ENCODE measurements around the gene ACLY. TPM values are rescaled to one million over a fixed set of nuclear protein-coding genes. Genes with fewer than 3 reads are reported as not detected.

ACLY gene
- total and polyA plus RNA-seq, 2 experiments from 2014 or later, result 119 to 439 TPM

GRCh38 chr17:41894791-41895331 is 23.9 kb downstream of the ACLY start (continued):
- TF ChIP-seq, protein P1, sequence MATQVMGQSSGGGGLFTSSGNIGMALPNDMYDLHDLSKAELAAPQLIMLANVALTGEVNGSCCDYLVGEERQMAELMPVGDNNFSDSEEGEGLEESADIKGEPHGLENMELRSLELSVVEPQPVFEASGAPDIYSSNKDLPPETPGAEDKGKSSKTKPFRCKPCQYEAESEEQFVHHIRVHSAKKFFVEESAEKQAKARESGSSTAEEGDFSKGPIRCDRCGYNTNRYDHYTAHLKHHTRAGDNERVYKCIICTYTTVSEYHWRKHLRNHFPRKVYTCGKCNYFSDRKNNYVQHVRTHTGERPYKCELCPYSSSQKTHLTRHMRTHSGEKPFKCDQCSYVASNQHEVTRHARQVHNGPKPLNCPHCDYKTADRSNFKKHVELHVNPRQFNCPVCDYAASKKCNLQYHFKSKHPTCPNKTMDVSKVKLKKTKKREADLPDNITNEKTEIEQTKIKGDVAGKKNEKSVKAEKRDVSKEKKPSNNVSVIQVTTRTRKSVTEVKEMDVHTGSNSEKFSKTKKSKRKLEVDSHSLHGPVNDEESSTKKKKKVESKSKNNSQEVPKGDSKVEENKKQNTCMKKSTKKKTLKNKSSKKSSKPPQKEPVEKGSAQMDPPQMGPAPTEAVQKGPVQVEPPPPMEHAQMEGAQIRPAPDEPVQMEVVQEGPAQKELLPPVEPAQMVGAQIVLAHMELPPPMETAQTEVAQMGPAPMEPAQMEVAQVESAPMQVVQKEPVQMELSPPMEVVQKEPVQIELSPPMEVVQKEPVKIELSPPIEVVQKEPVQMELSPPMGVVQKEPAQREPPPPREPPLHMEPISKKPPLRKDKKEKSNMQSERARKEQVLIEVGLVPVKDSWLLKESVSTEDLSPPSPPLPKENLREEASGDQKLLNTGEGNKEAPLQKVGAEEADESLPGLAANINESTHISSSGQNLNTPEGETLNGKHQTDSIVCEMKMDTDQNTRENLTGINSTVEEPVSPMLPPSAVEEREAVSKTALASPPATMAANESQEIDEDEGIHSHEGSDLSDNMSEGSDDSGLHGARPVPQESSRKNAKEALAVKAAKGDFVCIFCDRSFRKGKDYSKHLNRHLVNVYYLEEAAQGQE (IDR thresholded peaks at IDR 0.05; ENCODE audit: unreplicated experiment), result no peak
- no peak for TF ChIP-seq ZNF331 (CRISPR knock-in tag; IDR thresholded peaks at IDR 0.05; ENCODE audit: low read depth)
- TF ChIP-seq STAT1 (IDR thresholded peaks at IDR 0.05; ENCODE audit: unreplicated experiment), result no peak
- TF ChIP-seq ZNF114 (CRISPR knock-in tag; IDR thresholded peaks at IDR 0.05), result no peak
- TF ChIP-seq POLR2AphosphoS5 (IDR thresholded peaks at IDR 0.05; ENCODE audit: low read depth), result no peak
- no peak for TF ChIP-seq EZH2 (IDR thresholded peaks at IDR 0.05; ENCODE audit: low read depth, unreplicated experiment)
- TF ChIP-seq NANOG (IDR thresholded peaks at IDR 0.05; ENCODE audit: borderline replicate concordance), result no peak
- no peak for TF ChIP-seq EZH2phosphoT487 (IDR thresholded peaks at IDR 0.05; ENCODE audit: unreplicated experiment)
- TF ChIP-seq CTCF (conservative IDR thresholded peaks at IDR 0.05; ENCODE audit: low read depth in 2 of 2), result no peak
- TF ChIP-seq JUNB (IDR thresholded peaks at IDR 0.05; ENCODE audit: unreplicated experiment), result no peak
- no peak for TF ChIP-seq CREB1 (CRISPR knock-in tag; IDR thresholded peaks at IDR 0.05; ENCODE audit: low read depth)
- TF ChIP-seq ETS1 (IDR thresholded peaks at IDR 0.05), result no peak

DNA sequence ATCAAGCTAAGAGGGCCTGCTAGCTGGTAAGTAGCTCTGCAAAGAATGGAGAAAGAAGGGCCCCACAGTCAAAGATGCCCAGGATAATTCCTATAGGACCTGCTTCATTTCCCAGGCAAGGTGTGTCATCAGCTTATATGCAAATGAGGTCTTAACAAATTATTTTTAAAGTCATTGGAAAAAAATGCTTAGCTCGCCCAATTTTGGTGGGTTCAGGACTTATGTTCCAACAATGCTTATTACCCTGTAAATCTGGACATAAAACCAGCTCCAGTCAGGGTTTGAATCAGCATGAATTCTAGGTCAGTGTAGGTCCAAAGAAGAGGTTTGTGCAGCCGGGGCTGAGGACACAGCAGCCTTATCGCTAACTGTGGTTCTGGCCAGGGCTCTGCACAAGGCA is 25.4 kb downstream of the ACLY start:
- peaks cover 89% of the 10 kb centered on the region for H3K36me3 Mint-ChIP-seq (ENCODE audit: low read depth)

More for the DNA sequence above, 25.4 kb downstream of the ACLY start:
- ATAC-seq (no peak), DNase-seq (ENCODE audit: low spot score) (no peak)
- TF ChIP-seq EZH2 (IDR thresholded peaks at IDR 0.05; ENCODE audit: low read depth, unreplicated experiment), result no peak
- TF ChIP-seq ZNF331 (CRISPR knock-in tag; IDR thresholded peaks at IDR 0.05; ENCODE audit: low read depth), result no peak
- Mint-ChIP-seq H3K4me1 (no peaks in the 10 kb centered on the region), H3K4me3 (no peak overlapping the region), H3K27me3 (ENCODE audit: insufficient read depth, low read depth, poor library complexity) (peaks cover 3% of the 10 kb centered on the region), H3K27ac (no peak overlapping the region), H3K9me3 (no peaks in the 10 kb centered on the region)
- H3K9me2 ChIP-seq (ENCODE audit: insufficient read depth), result no peaks in the 10 kb centered on the region
- no peak overlapping the region for H3K4me2 ChIP-seq
- H3K36me3 ChIP-seq (ENCODE audit: insufficient read depth), result peaks cover 82% of the 10 kb centered on the region
- H3F3A ChIP-seq (replicated peaks; ENCODE audit: low read depth), result peaks cover 31% of the 10 kb centered on the region
- no peak overlapping the region for H2AFZ ChIP-seq
- no peaks in the 10 kb centered on the region for H3K4me1 ChIP-seq (ENCODE audit: insufficient read depth)
- H3K27ac ChIP-seq (ENCODE audit: low read depth), result no peak overlapping the region
- peaks cover 48% of the 10 kb centered on the region for H4K20me1 ChIP-seq (replicated peaks; ENCODE audit: insufficient read depth)
- no peaks in the 10 kb centered on the region for H3K27me3 ChIP-seq (ENCODE audit: insufficient read depth)
- peaks cover 27% of the 10 kb centered on the region for H3K79me2 ChIP-seq (replicated peaks; ENCODE audit: insufficient read depth)
- H3K4me3 ChIP-seq, result no peak overlapping the region

Data from GM23338 (cell line).